K562 (cell line): ENCODE data around the gene C16orf86. TPM values are rescaled to one million over a fixed set of nuclear protein-coding genes. Genes with fewer than 3 reads are reported as not detected.

Source experiments
- MGA ChIP-seq: fragments of 450-650 bp; IDR thresholded peaks from 2 replicates; pipeline ENCODE4 v1.6.1; 2016; ENCODE audit warnings: mild to moderate bottlenecking, moderate library complexity
- NFXL1 ChIP-seq: fragments of 450-650 bp; formaldehyde crosslinking; IDR thresholded peaks from 2 replicates; pipeline ENCODE4 v1.4.0; 2021; ENCODE audit warnings: mild to moderate bottlenecking
- polyA plus RNA-seq, 8 experiments: library from polyadenylated mRNA; depleted of rRNA in 4 of 8; stranded (reverse) in 5 of 8; unstranded in 3 of 8; fragments of >200 nt; fragmentation: Nextera tagmentation in 2 of 8; fragmentation: Illumina TruSeq in 1 of 8; extraction: Ambion mirVana in 2 of 8; extraction: Trizol in 1 of 8; gene quantifications; 2 replicates each; pipeline versions ENCODE4 v1.2.1 to v1.2.3, GENCODE V29; 2011 to 2014; ENCODE audit warnings: inconsistent platforms in 1 of 8, missing spikeins in 1 of 8
- total RNA-seq, 7 experiments: library from RNA; depleted of rRNA in 6 of 7; stranded (reverse); fragments of >200 nt in 6 of 7; fragmentation: Illumina TruSeq in 2 of 7; extraction: Trizol in 2 of 7; gene quantifications; 2 replicates each; pipeline versions ENCODE4 v1.2.1 to v1.2.3, GENCODE V29; 2011 to 2021; ENCODE audit warnings: low replicate concordance in 1 of 7
- TF ChIP-seq, protein P1 (sequence below): IDR thresholded peaks from 2 replicates; pipeline ENCODE4 v1.6.1; 2011; ENCODE audit warnings: borderline replicate concordance, low read depth, mild to moderate bottlenecking, moderate library complexity, low read length; ENCODE audit not compliant: insufficient read depth, poor library complexity, severe bottlenecking
- TF ChIP-seq, protein P2 (sequence below): fragments of 450-650 bp; IDR thresholded peaks from 2 replicates; pipeline ENCODE4 v1.6.1; 2016; ENCODE audit warnings: missing biosample characterization, missing genetic modification characterization
- TF ChIP-seq, protein P3 (sequence below): sonication (generic); formaldehyde crosslinking; IDR thresholded peaks from 2 replicates; pipeline ENCODE4 v1.8.0; 2022; ENCODE audit warnings: mild to moderate bottlenecking, missing genetic modification reagents

C16orf86 gene
- total and polyA plus RNA-seq, 9 of the 15 experiments (the other 6 are each of a cell fraction or from before 2014, with no cell fraction given): 0.13 to 1.2 (median 0.27) TPM; not detected in 3

DNA sequence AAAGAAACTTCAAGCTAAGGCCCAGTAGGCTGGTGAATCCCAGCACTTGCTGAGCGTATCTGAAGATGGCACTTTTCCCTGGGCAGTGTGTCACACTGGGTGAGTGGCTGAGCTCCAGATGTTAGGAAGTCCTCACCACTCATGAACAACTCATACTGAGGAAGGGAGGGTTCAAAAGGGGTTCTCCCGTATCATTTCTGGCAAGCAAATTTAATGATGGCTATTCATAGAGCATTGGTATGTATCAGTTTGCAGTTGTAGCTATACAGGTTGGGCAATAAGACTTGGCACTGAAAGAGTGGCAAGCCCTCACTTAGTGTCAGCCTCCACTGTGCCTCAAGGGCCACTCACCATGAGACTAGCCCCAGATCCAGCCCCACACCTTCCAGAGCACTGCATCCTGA is 41.8 kb downstream of the C16orf86 start (continued):
- TF ChIP-seq MGA: no peak
- TF ChIP-seq, protein P1, sequence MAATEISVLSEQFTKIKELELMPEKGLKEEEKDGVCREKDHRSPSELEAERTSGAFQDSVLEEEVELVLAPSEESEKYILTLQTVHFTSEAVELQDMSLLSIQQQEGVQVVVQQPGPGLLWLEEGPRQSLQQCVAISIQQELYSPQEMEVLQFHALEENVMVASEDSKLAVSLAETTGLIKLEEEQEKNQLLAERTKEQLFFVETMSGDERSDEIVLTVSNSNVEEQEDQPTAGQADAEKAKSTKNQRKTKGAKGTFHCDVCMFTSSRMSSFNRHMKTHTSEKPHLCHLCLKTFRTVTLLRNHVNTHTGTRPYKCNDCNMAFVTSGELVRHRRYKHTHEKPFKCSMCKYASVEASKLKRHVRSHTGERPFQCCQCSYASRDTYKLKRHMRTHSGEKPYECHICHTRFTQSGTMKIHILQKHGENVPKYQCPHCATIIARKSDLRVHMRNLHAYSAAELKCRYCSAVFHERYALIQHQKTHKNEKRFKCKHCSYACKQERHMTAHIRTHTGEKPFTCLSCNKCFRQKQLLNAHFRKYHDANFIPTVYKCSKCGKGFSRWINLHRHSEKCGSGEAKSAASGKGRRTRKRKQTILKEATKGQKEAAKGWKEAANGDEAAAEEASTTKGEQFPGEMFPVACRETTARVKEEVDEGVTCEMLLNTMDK: no peak
- no peak for TF ChIP-seq NFXL1 (CRISPR knock-in tag)
- TF ChIP-seq, protein P2, sequence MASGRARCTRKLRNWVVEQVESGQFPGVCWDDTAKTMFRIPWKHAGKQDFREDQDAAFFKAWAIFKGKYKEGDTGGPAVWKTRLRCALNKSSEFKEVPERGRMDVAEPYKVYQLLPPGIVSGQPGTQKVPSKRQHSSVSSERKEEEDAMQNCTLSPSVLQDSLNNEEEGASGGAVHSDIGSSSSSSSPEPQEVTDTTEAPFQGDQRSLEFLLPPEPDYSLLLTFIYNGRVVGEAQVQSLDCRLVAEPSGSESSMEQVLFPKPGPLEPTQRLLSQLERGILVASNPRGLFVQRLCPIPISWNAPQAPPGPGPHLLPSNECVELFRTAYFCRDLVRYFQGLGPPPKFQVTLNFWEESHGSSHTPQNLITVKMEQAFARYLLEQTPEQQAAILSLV (tag): no peak
- TF ChIP-seq, protein P3, sequence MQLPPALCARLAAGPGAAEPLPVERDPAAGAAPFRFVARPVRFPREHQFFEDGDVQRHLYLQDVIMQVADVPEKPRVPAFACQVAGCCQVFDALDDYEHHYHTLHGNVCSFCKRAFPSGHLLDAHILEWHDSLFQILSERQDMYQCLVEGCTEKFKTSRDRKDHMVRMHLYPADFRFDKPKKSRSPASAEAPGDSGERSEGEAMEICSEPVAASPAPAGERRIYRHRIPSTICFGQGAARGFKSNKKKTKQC (CRISPR knock-in tag): no peak
